ENCODE results near the gene C10orf67.
"Not testable (repeated sequence)": the region's sequence is repeated elsewhere in the genome, so short reads cannot be mapped to it uniquely, and the experiment has no call there.

The C10orf67 gene

GRCh38 chr10:23344241-23344841, at the start of gene C10orf67:
Gene C10orf67, minus strand, starts transcription at chr10:23344797. Its CDS starts 23 bp downstream, at chr10:23344774.
- DNase-seq = no peak

GRCh38 chr10:23391821-23392220, 47.2 kb upstream of the C10orf67 start:
- DNase-seq = no peak

- DNase-seq = no peak
Observed at GRCh38 chr10:23390809-23391208, 46.2 kb upstream of the C10orf67 start.

GRCh38 chr10:23390408-23390807, 45.8 kb upstream of the C10orf67 start:
- DNase-seq = not testable (repeated sequence)

- DNase-seq = not testable (repeated sequence)
Observed at GRCh38 chr10:23387516-23387915, 42.9 kb upstream of the C10orf67 start.

- DNase-seq = no peak
Observed at GRCh38 chr10:23386052-23386451, 41.5 kb upstream of the C10orf67 start.

- DNase-seq = no peak
Observed at GRCh38 chr10:23384364-23384763, 39.8 kb upstream of the C10orf67 start.

GRCh38 chr10:23383637-23384036, 39.0 kb upstream of the C10orf67 start:
- DNase-seq = no peak

- no peak for DNase-seq
Observed at GRCh38 chr10:23381298-23382040, 36.9 kb upstream of the C10orf67 start.

GRCh38 chr10:23379686-23380085, 35.1 kb upstream of the C10orf67 start:
- DNase-seq = no peak

GRCh38 chr10:23376229-23376655, 31.6 kb upstream of the C10orf67 start:
- DNase-seq = no peak

GRCh38 chr10:23375366-23375765, 30.8 kb upstream of the C10orf67 start:
- DNase-seq = no peak

GRCh38 chr10:23373156-23373555, 28.6 kb upstream of the C10orf67 start:
- DNase-seq = no peak

GRCh38 chr10:23371073-23371472, 26.5 kb upstream of the C10orf67 start:
- no peak for DNase-seq

GRCh38 chr10:23370106-23370505, 25.5 kb upstream of the C10orf67 start:
- DNase-seq = no peak

GRCh38 chr10:23368816-23369640, 24.4 kb upstream of the C10orf67 start:
- no peak for DNase-seq

GRCh38 chr10:23367896-23368595, 23.4 kb upstream of the C10orf67 start:
- DNase-seq = no peak

- DNase-seq = not testable (repeated sequence)
Observed at GRCh38 chr10:23365417-23366030, 20.9 kb upstream of the C10orf67 start.

GRCh38 chr10:23364378-23364777, 19.8 kb upstream of the C10orf67 start:
- DNase-seq = no peak

GRCh38 chr10:23363793-23364135, 19.2 kb upstream of the C10orf67 start:
- no peak for DNase-seq

- no peak for DNase-seq
Observed at GRCh38 chr10:23362879-23363792, 18.5 kb upstream of the C10orf67 start.
